Urothelium cell line (cell line): ENCODE measurements around the gene MGME1.

Experiments
- DNase-seq: peaks from one replicate; pipeline ENCODE4 v3.0.0; 2011; ENCODE audit warnings: low spot score, mixed read lengths
- FAIRE-seq: peaks from 2 replicates; lab custom pipeline; 2011; peaks lifted over from hg19 to GRCh38; lab: Jason Lieb, UNC

The MGME1 gene

GRCh38 chr20:17940224-17940971 is 28.4 kb upstream of the MGME1 start:
- FAIRE-seq (no peak), DNase-seq (no peak)

DNA sequence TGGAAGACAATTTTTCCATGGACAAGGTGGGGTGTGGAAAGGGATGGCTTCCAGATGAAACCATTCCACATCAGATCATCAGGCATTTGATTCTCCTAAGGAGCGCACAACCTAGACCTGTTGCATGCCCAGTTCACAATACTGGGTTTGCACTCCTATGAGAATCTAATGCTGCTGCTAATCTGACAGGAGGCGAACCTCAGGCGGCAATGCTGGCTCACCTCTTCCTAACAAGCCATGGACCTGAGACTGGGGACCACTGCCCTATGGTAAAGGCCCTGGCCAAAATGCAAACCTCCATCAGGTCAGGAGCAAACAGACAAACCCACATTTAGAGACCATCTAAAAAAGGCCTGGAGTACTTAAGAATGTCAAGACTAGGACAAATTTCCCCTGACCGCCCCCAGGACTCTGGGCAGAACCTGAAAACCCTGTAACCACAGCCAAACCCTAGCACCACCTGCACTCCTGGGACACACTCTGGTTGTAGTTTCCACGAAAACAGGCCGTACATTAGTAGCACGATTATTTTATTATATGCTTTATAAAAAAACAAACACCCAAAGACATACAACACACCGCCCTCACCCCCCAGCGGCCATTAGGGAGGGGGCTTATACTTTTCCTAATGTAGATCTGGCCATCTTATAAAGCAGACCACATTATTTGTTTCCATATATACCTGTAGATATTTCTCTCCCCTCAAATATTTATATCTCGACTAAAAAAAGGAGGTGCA is 27.6 kb upstream of the MGME1 start:
- FAIRE-seq, result no peak

GRCh38 chr20:17941826-17942196 is 27.0 kb upstream of the MGME1 start:
- FAIRE-seq (no peak), DNase-seq (no peak)

More for the DNA sequence above, 27.6 kb upstream of the MGME1 start:
- no peak for DNase-seq

- no peak for FAIRE-seq
These were observed 25.5 kb upstream of the MGME1 start for GRCh38 chr20:17943343-17943742.

DNA sequence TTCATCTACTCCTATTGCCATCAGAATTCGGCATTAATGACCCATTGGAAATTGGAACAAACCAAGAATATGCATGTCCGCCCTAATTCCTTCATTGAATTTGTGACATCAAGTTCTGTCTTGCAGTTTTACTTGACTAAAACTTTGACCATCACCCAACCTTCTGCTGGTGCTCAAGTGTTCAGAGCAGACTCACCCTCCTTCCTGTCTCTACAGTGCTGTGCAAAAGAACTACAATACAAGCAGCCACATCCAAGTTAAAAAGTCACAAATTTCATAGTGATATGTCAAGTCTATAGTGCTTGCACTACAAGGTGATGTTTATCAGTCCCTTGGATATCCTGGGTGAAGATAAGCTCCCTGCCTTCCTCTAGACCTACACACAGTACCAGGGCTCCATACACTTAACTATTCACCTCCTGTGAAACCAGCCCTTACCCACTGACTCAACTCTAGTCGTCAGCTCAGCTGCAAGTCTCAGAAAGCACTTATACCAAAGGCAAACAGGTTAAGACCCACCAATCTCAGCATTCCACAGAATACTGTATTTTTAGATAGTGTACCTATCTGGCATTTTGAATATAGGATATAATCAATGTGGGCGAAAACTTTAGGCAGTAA is 23.9 kb upstream of the MGME1 start:
- FAIRE-seq (no peak), DNase-seq (no peak)

More at GRCh38 chr20:17943343-17943742, 25.5 kb upstream of the MGME1 start:
- no peak for DNase-seq

DNA sequence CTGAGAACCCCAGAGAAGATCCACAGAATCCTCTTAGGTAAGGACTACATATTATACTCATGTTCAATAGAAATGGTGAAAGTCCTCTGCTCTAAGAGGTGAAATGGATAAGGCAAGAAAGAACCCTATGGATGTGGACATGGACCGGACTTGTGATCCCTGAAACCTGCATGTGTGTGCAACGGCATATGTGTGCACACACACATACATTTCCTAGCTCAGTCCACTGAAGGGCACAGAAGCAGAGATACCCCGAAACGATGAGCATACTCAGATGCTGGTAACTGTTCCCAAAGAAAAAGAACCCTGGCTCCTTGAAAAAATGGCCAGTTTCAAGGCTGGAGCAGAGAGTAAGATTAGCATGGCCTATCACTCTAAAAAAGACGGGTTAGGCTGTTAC is 22.8 kb upstream of the MGME1 start:
- no peak for DNase-seq
- FAIRE-seq, result no peak

DNA sequence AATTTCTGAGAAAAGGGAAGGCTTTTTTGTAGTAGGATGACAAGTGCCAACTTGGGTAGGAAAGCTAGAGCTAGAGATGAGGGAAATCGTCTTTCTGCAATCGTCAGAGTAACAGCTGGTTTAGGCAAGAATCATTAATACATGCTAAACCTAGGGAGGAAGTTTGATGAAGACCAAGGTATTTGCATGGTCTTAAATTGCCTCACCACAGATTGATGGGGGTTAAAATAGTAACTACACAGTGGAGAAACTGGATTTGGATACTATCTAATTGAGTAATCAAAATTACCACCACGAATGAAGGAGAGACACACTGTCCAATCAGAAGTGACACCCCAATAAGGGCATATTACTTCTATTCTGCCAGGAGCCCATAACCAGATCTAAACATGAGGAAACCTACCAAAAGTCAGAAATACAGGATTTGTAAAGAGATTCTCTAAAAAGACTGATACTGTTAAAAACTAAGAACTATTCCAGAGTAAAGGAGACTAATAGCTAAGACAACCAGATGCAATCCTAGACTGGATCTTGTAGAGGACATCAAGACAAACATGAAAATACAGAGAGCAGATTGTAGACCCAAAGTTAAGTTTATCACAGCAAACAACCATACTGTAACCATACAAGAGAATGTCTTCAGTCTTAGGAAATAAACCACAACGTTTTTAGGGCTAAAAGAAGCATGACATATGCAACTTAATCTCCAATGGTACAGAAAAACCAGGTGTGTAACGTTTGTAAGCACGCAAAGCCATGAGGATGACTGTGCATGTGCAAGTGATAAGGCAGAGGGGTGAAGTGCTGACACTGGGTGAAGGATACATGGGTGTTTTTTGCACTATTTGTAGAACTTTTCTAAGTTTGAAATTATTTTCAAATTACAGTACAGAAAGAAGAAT is 22.0 kb upstream of the MGME1 start:
- DNase-seq (no peak), FAIRE-seq (no peak)

DNA sequence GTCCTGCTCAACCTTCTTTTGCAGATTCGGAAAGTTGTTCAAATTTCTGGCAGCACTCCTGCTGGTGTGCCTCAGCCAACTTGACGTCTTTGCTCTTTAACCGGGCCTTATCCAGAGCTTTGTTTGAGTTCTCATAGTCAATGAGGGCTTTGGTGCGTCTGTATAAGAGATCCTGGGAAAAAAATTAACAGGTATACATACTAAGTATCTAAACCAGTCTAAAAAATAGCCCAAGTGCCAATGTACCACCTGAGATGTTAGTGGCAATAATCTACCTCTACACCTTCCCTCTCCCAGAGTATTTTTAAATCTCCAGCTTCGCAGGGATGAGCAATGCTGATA is 21.4 kb upstream of the MGME1 start:
- FAIRE-seq (no peak), DNase-seq (no peak)

GRCh38 chr20:17948442-17948841 is 20.4 kb upstream of the MGME1 start:
- FAIRE-seq, result no peak

GRCh38 chr20:17949899-17950298 is 18.9 kb upstream of the MGME1 start:
- no peak for DNase-seq
- no peak for FAIRE-seq

More at GRCh38 chr20:17948442-17948841, 20.4 kb upstream of the MGME1 start:
- DNase-seq, result no peak

DNA sequence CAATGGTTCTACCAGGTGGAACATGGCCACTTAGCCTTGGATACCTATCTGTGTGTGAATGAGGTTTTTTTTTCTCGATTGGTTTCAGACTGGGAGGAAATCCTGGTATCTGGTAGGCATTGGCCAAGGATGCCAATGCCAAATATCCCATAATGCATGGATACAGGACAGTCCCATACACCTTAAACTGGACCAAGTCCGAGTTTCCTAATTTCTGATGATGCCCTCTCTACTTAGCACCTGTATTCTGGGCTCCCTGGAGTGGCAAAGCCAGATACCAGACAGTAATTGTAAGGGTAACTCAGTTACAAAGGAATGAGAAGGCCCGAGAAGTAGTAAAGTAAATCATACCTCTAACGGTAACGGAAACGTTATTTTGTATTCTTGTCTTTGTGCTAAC is 18.1 kb upstream of the MGME1 start:
- DNase-seq, result no peak
- no peak for FAIRE-seq

GRCh38 chr20:17951323-17951722 is 17.5 kb upstream of the MGME1 start:
- FAIRE-seq, result no peak
- no peak for DNase-seq

GRCh38 chr20:17952692-17953684 is 15.8 kb upstream of the MGME1 start:
- no peak for FAIRE-seq
- no peak for DNase-seq

- DNase-seq, result no peak
- no peak for FAIRE-seq
These were observed 14.9 kb upstream of the MGME1 start for GRCh38 chr20:17953935-17954334.

DNA sequence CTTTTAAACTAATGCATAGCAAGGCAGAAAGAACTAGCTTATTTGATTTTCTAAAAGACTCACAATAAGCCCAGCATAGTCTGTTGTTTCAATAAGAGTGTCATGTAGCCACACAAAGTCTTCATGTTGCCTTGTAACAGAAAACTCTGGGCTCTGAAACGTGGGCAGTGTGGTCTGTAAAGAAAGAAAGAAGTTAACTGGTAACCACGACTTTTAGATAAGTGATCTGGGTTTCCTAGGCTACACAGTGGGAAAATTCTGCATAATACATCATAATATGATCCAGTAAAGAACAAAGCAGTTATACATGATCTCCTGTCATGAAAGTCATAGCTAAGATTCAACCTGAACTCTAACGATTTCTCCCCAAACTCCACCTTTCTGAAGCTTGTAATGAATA is 13.5 kb upstream of the MGME1 start:
- FAIRE-seq (no peak), DNase-seq (no peak)

DNA sequence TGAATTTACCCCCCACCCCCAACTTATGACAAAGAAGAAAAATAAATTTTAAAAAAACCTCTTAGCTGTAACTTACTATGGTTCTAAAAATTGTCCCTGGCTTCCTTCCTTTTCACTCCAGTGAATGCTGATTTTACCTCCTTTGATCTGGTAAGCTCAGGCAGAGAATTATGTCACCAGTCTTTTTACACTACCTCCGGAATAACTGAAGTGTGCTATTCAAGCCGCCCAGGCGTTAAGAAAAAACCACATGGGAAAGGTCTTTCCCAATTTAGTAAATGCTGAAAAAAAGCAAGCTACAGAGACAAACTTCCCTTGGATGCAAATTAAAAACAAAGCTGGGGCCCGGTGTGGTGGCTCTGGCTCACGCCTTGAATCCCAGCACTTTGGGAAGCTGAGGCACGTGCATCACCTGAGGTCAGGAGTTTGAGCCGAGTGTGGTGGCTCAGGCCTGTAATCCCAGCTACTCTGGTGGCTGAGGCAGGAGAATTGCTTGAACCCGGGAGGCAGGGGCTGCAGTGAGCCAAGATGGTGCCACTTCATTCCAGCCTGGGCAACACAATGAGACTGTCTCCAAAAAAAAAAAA is 12.6 kb upstream of the MGME1 start:
- DNase-seq (no peak), FAIRE-seq (no peak)

DNA sequence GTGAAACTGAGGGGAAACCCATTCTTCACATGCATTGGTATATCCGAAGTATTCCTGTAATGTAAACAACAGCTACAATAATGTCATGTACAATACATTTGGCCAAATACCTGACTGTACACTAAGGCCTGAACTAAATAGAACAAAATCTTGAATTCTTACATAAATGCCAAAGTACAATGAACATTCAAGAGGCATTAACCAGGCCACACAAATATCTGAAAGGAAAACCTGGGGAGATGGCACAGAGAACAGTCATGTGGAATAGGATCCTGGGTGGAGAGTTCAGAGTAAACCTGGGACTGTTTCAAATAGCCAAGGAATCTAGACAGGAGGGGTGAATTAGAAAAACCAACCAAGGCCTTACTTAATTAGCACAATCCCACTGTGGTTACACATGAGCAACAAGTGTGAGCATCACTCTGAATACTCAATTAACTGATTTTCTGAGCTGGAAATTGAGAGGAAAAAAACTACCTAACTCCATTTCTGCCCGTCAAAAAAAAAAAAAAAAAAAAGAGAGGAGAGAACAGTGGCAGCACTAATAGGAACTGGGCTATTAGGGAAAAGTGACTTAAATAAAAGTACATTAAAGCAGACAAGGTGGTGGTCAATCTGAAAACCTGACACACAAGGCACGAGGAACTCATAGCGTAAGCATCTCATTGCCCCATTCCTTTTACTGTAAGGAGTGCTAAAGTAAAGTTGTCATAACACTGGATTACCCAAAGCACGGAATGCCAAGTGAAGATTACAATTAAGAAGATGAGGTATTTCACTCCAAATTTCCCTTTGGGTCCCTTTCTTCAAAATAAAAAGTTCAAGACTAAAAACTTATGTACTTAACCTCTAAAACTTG is 11.1 kb upstream of the MGME1 start:
- FAIRE-seq (no peak), DNase-seq (no peak)
